HepG2 (cell line): ENCODE data around the gene FEM1B.

Experiments
- ATF6 ChIP-seq: sonication (generic); formaldehyde crosslinking; conservative IDR thresholded peaks from 2 replicates; pipeline ENCODE4 v1.4.0; 2020; ENCODE audit warnings: missing genetic modification reagents
- CTCF ChIP-seq: sonication (generic); formaldehyde crosslinking; IDR thresholded peaks from 2 replicates; pipeline ENCODE4 v1.5.0; 2020; ENCODE audit warnings: mild to moderate bottlenecking, missing genetic modification reagents, moderate library complexity
- ETV6 ChIP-seq: sonication (generic); formaldehyde crosslinking; conservative IDR thresholded peaks from 2 replicates; pipeline ENCODE4 v1.4.0; 2020; ENCODE audit warnings: missing genetic modification reagents
- MYC ChIP-seq: sonication (generic); formaldehyde crosslinking; IDR thresholded peaks from 2 replicates; pipeline ENCODE4 v1.9.0; 2021; ENCODE audit warnings: missing genetic modification reagents, borderline replicate concordance
- POLR2AphosphoS5 ChIP-seq: IDR thresholded peaks from 2 replicates; pipeline ENCODE4 v1.6.1; 2012; ENCODE audit warnings: low read depth, low read length
- TF ChIP-seq, protein P1 (sequence below): sonication (generic); formaldehyde crosslinking; IDR thresholded peaks from 2 replicates; pipeline ENCODE4 v1.4.0; 2020; ENCODE audit warnings: missing genetic modification reagents, borderline replicate concordance

DNA sequence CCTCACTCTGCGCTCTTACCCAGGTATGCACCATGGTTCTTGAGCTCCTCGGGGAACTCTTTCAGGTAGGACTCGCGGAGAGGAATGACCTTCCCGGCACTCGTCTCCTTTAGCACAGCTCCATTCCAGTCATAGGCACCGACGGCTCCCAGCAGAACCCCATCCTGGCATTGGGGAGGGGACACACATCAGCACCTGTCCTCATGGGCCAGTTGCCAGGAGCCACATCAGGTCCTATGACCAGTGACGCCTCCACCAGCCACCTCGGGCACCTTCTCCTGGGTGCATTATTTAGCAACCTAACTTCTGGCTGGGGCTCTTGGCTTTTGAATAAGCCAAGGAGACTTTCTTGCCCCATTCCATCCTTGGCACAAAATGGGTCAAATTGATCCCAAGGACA is 61.9 kb downstream of the FEM1B start:
- TF ChIP-seq CTCF (CRISPR knock-in tag) = no peak
- no peak for TF ChIP-seq ATF6
- no peak for TF ChIP-seq ETV6 (CRISPR knock-in tag)
- no peak for TF ChIP-seq MYC (CRISPR knock-in tag)
- TF ChIP-seq POLR2AphosphoS5 = no peak
- TF ChIP-seq, protein P1, sequence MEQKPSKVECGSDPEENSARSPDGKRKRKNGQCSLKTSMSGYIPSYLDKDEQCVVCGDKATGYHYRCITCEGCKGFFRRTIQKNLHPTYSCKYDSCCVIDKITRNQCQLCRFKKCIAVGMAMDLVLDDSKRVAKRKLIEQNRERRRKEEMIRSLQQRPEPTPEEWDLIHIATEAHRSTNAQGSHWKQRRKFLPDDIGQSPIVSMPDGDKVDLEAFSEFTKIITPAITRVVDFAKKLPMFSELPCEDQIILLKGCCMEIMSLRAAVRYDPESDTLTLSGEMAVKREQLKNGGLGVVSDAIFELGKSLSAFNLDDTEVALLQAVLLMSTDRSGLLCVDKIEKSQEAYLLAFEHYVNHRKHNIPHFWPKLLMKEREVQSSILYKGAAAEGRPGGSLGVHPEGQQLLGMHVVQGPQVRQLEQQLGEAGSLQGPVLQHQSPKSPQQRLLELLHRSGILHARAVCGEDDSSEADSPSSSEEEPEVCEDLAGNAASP (CRISPR knock-in tag) = no peak
